ENCODE data around the gene IFITM2.
"Not testable (repeated sequence)": the region's sequence is repeated elsewhere in the genome, so short reads cannot be mapped to it uniquely, and the experiment has no call there.

The IFITM2 gene

DNA sequence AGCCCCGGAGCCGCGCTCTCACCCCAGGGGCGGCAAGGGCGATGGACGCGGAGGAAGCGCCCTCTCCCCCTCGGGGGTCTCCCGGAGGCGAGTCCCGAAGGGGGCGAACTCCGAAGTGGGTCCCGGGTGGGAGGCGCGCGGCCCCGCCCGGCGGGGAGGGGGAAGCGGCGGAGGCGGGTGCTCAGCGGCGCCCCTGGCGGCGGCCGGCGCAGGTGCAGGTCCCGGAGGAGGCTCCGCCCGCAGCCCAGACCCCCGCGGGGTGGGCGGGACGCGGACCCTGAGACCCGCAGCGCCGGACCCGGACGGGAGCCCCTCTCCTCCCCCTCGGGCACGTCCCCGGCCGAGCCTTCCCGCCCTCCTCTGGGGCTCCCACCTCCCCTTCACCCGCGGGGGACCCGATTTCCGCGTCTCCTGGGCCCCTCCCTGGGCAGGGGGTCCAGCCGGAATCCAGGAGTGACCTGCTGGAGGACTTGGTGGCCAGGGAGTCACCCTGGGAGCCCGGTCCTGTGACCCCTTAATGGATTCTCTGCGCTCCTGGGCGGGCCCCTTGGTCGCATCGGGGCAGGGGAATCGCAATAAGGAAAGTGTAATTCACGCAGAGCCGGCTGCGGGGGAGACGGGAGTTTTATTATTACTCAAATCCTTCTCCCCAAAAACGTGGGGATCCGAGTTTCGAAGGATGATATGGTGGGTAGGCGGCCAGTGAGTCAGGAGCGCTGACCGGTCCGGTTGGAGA, 3.6 kb downstream of the IFITM2 start:
- not testable (repeated sequence) for DNase-seq

DNA sequence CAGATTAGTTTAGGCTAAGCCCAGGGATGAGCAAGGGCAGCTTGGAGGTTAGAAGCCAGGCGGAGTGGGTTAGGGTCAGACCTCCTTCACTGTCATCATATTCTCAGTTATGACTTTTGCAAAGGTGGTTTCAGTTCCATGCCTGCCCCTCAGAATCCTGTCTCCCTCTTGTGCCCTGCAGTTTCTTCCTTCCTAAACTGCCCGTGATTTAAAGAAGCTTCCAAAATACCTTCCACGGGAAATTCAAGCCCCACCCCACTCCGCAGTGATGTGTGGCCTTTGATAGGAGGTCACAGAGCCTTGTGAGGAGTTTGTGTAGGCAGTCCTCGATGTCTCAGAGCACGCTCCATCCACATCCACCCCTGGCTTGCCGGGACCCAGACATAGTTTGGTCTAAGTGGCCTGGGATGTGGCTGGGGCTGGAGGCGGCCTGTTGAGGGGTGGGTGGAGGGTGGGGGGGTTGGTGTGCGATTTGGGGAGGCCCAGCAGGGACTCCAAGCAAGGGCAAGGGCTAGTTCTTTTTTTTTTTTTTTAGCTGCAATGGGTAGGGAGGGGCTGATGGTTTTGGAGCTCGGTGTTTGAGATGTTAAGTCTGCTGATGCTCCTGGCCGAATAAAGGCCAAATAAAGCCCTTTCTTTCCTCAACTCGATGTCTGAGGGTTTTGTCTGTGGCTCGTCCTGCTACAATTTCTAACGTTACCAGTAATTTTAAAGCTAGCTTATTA, 4.6 kb downstream of the IFITM2 start:
- DNase-seq = peak in 1 of 2 donors; percentile 70

DNA sequence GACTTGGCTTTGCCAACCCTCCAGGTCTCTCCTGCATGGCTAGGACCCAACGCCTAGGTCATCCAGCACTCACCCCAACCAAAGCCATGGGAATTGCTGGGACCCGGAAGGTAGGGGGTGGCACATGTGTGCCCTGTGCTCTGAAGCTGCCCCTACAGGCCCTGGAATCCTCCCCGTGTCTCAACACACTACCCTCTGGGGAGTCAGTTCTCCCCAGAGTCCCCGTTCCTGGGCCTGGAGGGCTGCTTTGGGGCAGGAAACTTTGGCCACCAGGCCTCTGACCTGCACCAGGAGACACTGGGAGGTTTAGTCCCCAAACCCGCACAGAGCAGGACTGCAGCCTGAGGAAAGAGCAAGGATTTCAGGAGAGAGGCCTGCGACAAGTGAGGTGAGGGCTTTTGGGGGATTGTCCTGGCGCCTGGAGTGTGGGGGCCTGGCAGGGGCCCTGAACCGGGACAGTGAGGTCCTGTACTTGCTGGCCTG, 5.7 kb downstream of the IFITM2 start:
- no peak for DNase-seq

DNA sequence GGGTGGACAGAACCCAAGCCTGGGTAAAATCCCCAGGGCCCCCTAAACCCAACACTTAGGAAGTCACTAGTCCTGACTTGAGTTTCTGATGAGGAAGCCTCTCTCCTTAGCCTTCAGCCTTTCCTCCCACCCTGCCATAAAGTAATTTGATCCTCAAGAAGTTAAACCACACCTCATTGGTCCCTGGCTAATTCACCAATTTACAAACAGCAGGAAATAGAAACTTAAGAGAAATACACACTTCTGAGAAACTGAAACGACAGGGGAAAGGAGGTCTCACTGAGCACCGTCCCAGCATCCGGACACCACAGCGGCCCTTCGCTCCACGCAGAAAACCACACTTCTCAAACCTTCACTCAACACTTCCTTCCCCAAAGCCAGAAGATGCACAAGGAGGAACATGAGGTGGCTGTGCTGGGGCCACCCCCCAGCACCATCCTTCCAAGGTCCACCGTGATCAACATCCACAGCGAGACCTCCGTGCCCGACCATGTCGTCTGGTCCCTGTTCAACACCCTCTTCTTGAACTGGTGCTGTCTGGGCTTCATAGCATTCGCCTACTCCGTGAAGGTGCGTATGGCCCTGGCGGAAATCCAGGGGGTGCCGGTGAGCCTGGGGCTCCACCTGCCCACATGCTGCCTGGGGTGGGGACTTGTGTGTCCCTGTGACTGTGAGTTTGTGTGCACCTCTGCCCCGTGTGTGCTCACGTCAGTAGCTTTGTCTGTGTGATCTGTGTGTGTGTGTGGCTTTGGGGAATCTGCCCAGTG, 6.4 kb downstream of the IFITM2 start, which contains the start of gene IFITM1:
Gene IFITM1 (plus strand): TSS at position 254 of the 767 bp plus-strand sequence. CDS start 131 bp downstream, at position 385.
- DNase-seq = peak; percentile 88 to 94

DNA sequence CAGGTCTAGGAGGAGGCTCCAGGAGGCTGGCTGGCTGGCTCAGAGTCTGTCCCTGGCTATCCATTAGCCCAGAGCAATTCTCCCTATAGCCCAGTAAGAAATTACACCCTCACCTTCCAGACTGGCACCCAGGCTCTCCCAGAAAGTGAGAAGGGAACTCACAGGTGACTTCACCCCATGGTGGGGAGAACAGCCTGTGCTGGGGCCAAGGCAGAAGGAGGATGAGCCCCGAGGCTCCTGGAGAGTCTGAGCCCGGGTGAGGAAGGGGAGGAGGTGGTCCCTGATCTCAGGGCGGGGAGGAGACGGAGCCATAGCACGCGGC, 6.9 kb downstream of the IFITM2 start:
- not testable (repeated sequence) for DNase-seq

DNA sequence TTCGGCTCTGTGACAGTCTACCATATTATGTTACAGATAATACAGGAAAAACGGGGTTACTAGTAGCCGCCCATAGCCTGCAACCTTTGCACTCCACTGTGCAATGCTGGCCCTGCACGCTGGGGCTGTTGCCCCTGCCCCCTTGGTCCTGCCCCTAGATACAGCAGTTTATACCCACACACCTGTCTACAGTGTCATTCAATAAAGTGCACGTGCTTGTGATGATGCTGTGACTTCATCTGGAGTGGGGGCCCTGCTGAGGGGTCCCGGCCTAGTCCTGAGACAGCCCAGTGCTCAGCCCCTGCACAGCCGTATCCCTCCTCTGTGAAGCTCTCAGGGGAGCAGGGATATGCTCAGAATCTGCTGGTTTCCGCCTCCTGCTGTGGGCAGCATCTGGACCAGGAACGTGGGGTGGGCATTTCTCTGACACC, 7.5 kb downstream of the IFITM2 start:
- peak in 1 of 2 donors; percentile 59 for DNase-seq

DNA sequence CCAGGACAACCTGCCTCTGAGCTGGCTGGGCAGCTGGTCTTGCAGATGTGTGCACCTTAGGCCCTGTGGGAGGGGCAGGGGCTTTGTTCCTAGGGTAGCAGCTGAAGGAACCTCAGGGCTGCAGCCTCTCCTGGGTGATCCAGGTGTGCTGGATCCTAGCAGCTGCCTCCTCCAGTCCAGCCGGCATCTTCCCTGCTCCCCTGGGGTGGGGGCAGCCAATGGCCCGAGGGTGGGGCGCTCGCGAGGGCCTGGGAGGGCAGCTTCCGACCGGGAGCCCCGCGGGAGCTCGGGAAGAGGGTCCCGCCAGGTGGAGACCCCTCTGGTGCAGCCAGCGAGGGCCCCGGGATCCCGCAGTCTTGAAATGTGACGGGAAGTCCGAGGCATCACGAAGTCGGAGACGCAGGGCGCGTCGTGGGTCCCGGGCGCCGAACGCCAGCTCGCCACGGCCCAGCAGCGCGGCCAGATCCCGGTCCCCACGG, 7.9 kb downstream of the IFITM2 start:
- no peak for DNase-seq

DNA sequence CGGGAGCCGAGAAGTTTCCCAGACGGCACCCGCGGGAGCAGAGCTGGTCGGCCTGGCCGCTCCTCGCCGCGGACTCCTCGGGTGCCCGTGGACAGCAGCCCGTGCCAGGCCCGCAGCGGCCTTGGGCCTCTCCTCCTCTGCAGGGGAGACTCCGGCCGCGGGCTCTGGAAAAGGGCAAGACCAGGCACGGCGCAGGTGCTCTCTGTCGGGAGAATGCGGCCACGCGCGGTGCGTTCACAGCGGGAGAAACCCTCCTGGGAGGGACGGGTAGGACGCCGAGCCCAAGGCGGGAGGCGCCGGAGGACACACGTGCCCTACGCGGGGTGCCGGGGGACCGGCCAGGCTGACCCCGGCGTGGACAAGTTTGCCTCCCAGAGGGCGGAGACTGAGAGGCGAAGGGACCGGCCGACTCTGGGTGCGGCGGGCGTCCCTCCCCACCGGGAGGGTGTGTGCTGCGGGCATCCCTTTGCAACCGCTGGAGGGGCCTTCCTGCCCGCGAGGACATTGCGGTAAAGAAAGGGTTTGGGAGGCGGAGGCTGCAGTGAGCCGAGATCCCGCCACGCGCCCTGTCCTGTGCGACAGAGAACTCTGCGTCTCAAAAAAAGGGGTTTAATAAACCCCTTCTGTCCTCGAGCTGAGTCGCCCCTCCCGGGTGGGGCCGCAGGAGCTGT, 8.6 kb downstream of the IFITM2 start:
- DNase-seq = peak; percentile 46 to 73

DNA sequence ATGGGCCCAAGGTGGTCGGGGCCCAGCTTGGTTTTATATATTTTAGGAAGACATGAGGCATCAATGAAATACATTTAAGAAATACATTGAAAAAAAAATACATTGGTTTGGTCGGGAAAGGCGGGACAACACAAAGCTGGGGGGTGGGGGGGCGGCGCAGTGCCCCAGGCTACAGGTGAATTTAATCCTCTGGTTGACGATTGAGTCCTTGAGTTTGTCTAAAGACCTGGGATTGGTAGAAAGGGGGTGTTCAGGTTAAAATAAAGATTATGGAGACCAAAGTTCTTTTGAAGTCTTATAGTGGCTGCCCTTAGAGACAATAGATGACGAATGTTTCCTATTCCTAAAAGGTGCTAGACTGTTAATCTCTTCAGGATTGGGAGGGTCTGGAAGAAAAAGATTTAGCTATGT, 9.3 kb downstream of the IFITM2 start:
- DNase-seq = peak in 1 of 2 donors; percentile 64

DNA sequence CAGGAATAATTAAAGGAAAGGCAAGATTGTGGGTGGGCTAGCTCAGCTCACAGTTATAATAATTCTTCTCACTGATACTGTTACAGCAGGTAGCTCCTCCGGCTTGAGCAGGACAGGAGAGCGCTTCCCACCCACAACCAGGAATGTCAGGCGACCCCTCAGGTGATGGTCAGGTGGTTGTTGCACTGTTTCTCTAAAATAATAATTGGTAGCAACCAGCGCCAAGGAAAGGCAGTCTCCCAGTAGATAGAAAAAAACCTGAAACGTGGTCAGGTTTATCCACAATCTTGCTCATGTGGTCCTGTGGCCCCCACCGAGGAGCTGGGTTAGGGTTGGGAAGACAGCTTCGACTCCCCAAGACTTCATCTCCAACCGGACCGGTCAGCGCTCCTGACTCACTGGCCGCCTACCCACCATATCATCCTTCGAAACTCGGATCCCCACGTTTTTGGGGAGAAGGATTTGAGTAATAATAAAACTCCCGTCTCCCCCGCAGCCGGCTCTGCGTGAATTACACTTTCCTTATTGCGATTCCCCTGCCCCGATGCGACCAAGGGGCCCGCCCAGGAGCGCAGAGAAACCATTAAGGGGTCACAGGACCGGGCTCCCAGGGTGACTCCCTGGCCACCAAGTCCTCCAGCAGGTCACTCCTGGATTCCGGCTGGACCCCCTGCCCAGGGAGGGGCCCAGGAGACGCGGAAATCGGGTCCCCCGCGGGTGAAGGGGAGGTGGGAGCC, 10.2 kb downstream of the IFITM2 start:
- peak in 1 of 2 donors; percentile 47 for DNase-seq

DNA sequence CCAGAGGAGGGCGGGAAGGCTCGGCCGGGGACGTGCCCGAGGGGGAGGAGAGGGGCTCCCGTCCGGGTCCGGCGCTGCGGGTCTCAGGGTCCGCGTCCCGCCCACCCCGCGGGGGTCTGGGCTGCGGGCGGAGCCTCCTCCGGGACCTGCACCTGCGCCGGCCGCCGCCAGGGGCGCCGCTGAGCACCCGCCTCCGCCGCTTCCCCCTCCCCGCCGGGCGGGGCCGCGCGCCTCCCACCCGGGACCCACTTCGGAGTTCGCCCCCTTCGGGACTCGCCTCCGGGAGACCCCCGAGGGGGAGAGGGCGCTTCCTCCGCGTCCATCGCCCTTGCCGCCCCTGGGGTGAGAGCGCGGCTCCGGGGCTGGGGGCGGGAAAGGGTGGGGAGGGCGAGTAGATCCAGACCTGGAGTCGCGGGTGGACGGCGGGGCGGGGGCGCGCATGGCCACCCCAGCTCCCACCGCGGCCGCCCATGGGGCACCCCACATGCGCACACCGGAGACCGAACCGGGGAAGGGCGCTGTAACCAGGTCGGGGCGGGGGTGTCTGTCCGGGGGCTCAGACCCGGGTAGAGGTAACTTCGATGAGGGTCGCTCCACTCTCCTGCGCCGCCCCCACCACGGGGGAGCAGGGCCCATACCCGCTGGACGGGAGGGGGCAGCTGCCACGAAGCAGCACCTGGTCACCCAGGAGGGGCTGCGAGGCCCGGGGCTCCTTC, 10.9 kb downstream of the IFITM2 start:
- not testable (repeated sequence) for DNase-seq

DNA sequence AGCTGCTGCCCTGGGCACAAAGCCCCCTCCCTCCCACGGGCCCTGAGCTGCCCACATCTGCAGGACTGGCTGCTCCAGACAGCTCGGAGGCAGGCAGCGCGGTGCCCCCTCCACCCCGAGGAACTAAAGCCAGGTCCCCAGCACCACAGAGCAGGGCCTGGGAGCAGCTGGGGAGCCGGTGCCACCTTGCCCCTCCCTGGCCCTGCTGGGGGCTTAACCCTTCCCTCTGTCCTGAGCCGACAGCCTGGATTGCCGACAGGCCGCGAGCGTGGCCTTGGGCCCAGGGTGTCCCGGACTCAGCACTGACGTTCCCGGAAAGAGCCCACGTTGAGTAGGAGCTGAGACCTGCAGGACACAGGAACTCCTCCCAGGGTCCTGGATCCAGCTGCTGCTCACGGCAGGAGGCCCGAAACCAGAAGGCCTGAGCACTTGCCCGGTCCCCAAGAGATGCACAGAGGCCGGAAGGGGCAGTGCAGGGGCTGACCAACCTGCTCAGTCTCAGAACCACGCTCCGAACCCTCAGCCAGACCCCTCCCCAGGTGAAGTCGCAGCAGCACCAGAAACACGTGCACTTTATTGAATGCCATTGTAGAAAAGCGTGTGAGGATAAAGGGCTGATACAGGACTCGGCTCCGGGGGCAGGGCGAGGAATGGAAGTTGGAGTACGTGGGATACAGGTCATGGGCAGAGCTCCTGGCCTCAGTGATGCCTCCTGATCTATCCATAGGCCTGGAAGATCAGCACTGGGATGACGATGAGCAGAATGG, 11.7 kb downstream of the IFITM2 start:
- peak in 1 of 2 donors; percentile 24 for DNase-seq

DNA sequence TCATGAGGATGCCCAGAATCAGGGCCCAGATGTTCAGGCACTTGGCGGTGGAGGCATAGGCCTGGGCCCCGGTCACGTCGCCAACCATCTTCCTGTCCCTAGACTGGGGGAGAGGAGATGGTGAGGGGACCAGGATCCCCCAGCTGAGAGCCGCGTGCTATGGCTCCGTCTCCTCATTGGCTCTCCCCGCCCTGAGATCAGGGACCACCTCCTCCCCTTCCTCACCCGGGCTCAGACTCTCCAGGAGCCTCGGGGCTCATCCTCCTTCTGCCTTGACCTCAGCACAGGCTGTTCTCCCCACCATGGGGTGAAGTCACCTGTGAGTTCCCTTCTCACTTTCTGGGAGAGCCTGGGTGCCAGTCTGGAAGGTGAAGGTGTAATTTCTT, 12.3 kb downstream of the IFITM2 start:
- not testable (repeated sequence) for DNase-seq

DNA sequence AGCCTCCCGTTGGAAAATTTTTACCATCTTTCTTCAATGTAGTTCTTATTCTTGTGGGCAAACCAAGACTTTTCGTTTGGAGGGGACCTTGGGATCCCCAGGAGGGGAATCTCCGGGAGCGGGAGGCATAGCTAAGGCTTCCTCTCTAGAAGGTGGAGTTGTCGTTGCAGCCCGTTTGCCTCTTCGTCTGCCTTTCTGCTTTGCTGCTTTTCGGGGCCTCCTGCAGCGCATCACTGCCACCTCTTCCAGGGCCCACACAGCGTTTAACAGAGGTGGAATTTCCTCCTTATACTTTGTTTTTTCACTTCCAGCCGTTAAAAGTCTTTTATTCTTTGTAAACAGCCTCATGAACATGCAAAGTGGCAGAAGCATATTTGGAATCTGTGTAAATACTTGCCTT, 16.5 kb downstream of the IFITM2 start:
- no peak for DNase-seq

DNA sequence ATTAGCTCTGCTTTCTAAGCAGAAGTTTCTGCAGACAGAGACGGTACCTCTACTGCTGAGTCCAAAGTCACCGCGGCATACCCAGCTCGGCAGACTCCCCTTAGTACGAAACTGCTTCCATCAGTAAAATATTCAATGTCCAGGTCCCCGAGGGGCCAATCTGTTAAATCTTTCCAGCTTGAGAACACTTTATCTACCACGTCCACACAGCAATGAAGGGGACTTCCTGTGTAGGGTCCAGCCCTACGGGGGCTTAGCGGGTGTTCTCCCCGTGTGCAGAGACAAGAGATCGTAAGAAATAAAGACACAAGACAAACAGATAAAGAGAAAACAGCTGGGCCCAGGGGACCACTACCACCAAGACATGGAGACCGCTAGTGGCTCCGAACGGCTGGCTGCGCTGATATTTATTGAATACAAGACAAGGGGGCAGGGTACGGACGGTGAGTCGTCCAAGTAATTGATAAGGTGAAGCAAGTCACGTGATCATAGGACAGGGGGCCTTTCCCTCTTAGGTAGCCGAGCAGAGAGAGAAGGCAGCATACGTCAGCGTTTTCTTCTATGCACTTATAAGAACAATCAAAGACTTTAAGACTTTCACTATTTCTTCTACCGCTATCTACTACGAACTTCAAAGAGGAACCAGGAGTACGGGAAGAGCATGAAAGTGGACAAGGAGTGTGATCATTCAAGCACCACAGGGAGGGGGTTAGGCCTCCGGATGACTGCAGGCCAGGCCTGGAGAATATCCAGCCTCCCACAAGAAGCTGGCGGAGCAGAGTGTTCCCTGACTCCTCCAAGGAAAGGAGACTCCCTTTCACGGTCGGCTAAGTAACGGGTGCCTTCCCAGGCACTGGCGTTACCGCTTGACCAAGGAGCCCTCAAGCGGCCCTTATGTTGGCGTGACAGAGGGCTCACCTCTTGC, 17.2 kb downstream of the IFITM2 start:
- DNase-seq = peak in 1 of 2 donors; percentile 25

DNA sequence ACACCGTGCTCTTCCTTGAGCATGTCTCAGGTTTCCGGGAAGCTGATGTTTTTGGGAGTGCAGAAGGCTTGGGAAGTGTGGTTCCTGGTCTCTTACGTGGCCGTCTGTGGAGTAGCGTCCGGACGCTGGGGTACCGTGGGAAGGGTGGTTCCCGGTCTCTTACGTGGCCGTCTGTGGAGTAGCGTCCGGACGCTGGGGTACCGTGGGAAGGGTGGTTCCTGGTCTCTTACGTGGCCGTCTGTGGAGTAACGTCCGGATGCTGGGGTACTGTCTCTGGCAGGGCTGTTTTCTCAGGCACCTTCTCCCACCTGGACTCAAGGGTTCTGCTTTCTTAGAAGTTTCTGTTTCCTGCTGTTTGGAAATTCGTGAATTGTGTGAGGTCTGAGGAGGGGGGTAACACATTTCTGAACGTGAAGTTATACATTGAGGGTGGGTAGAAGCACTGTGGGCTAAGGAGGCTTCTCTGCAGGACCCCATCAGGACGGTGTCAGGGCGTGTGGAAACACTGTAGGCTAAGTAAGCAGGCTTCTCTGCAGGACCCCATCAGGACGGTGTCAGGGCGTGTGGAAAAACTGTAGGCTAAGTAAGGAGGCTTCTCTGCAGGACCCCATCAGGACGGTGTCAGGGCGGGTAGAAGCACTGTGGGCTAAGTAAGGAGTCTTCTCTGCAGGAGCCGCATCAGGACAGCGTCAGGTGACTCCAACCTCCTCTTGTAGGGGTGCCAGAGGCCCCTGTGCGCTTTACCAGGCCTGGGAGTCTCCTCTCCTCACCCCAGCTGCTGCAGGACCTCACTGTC, 18.4 kb downstream of the IFITM2 start:
- no peak for DNase-seq

DNA sequence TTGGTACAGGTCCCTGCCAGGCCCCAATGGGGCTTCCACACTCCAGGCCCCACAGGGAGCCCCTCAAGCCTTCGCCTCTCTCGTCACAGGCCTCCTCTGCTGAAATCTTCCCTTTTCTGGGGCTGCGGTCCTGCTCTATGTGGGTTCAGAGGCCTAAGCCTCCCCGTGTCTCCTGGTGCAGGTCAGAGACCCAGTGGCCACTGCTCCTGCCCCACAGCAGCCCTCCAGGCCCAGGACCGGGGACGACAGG, 18.9 kb downstream of the IFITM2 start:
- no peak for DNase-seq

DNA sequence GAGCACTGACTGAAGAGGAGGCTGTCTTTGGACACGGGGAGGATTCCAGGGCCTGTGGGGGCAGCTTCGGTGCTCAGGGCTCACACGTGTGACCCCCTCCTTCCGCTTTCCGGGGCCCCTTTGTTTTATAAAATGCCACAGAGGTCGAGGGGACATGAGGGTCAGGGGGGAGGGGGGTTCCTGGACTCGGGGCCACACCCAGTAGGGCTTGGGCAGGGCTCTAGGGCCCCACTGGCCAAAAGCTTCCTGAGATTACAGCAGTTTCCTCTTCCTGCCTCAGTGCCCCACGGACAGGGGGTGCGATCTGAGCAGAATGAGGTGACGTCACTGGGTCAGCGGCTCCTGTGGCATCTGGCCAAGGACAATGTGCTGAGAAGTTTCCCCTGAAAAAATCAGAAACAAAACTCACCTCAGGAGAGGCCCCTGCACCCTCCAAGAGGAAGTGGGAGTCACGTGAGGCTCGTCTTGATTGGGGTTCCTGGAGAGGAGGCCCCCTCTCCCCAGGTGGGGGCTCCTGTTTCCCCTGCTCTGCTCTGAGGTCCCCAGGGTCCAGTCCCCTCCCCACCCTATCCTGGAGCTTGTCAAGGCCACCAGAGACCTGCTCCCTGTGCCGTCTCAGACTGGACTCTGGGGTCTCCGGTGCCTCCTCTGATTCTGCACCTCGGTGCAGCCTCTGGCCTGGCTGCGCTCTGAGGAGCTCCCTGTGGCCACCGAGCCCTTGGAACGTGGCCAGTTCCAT, 19.4 kb downstream of the IFITM2 start:
- peak; percentile 88 to 89 for DNase-seq

All from CD4-positive, alpha-beta T cell treated with Interferon alpha-2 for 1 hour (primary cell).